OCI-LY1 (cell line): Measurements from ENCODE around the gene SMYD3.

Source experiments
- H2AFZ ChIP-seq: fragments of 200-600 bp; sonication (generic), shearing (Covaris generic); 2 replicates; pipeline ENCODE4 v1.6.0; 2014; ENCODE audit warnings: antibody characterized with exemption, mild to moderate bottlenecking, low read length
- H3F3A ChIP-seq: fragments of 200-600 bp; sonication (generic), shearing (Covaris generic); 2 replicates; pipeline ENCODE4 v1.6.0; 2014; ENCODE audit warnings: mild to moderate bottlenecking, antibody characterized with exemption, low read length, moderate library complexity; ENCODE audit not compliant: insufficient read depth
- H3K27ac ChIP-seq: fragments of 200-600 bp; sonication (generic); 2 replicates; pipeline ENCODE4 v1.5.1; 2014; ENCODE audit warnings: low read length, mixed run types, mild to moderate bottlenecking, low read depth; ENCODE audit not compliant: poor library complexity, severe bottlenecking
- H3K27me3 ChIP-seq: fragments of 200-600 bp; sonication (generic); 2 replicates; pipeline ENCODE4 v1.6.0; 2014; ENCODE audit warnings: antibody characterized with exemption, mild to moderate bottlenecking, low read length, moderate library complexity; ENCODE audit not compliant: insufficient read depth
- H3K36me3 ChIP-seq: fragments of 200-600 bp; sonication (generic); 2 replicates; pipeline ENCODE4 v1.6.1; 2014; ENCODE audit warnings: mild to moderate bottlenecking, antibody characterized with exemption, low read length, moderate library complexity, mixed read lengths; ENCODE audit not compliant: insufficient read depth
- H3K4me1 ChIP-seq: fragments of 200-600 bp; sonication (generic); 2 replicates; pipeline ENCODE4 v1.5.1; 2014; ENCODE audit warnings: mild to moderate bottlenecking, low read length, moderate library complexity; ENCODE audit not compliant: insufficient read depth, severe bottlenecking
- H3K4me2 ChIP-seq: fragments of 200-600 bp; sonication (generic), shearing (Covaris generic); 2 replicates; pipeline ENCODE4 v1.6.1; 2014; ENCODE audit warnings: low read length
- H3K4me3 ChIP-seq: fragments of 200-600 bp; sonication (generic); 2 replicates; pipeline ENCODE4 v1.5.1; 2014; ENCODE audit warnings: low read length, low read depth, mild to moderate bottlenecking, mixed read lengths; ENCODE audit not compliant: poor library complexity, severe bottlenecking
- H3K79me2 ChIP-seq: fragments of 200-600 bp; shearing (Covaris generic); 2 replicates; pipeline ENCODE4 v1.6.1; 2016; ENCODE audit warnings: mixed run types, low read length, mixed read lengths; ENCODE audit not compliant: insufficient read depth
- H3K9ac ChIP-seq: fragments of 200-600 bp; sonication (generic), shearing (Covaris generic); 2 replicates; pipeline ENCODE4 v1.6.1; 2014; ENCODE audit warnings: mild to moderate bottlenecking, low read length, mixed read lengths
- H3K9me2 ChIP-seq: fragments of 200-600 bp; sonication (generic), shearing (Covaris generic); 2 replicates; pipeline ENCODE4 v1.6.1; 2014; ENCODE audit warnings: low read depth, mild to moderate bottlenecking, low read length, mixed read lengths
- H3K9me3 ChIP-seq: fragments of 200-600 bp; shearing (Covaris generic); 2 replicates; pipeline ENCODE4 v1.6.1; 2014; ENCODE audit warnings: low read length, mixed read lengths
- H4K20me1 ChIP-seq: fragments of 200-600 bp; sonication (generic), shearing (Covaris generic); 2 replicates; pipeline ENCODE4 v1.6.0; 2016; ENCODE audit warnings: mild to moderate bottlenecking, low read length; ENCODE audit not compliant: insufficient read depth
- CTCF ChIP-seq: fragments of 200-600 bp; sonication (generic), shearing (Covaris generic); IDR thresholded peaks from 2 replicates; pipeline ENCODE4 v1.5.1; 2017; ENCODE audit warnings: mild to moderate bottlenecking, antibody characterized with exemption, low read length, moderate library complexity, mixed read lengths
- EZH2 ChIP-seq: fragments of 200-600 bp; sonication (generic), shearing (Covaris generic); IDR thresholded peaks from 2 replicates; pipeline ENCODE4 v1.8.0; 2017; ENCODE audit warnings: borderline replicate concordance, mixed run types, mild to moderate bottlenecking, antibody characterized with exemption, low read length, moderate library complexity, mixed read lengths

SMYD3 gene

GRCh38 chr1:246534114-246534513 lies 27.0 kb upstream of the SMYD3 start:
- Histone ChIP-seq H3K9ac (no peak overlapping the region), H3F3A (no peaks in the 10 kb centered on the region), H3K9me2 (no peaks in the 10 kb centered on the region), H3K9me3 (peaks cover 9% of the 10 kb centered on the region; the same call in 1 of the 2 replicates), H3K4me2 (no peak overlapping the region), H4K20me1 (no peaks in the 10 kb centered on the region), H3K27me3 (peaks cover 7% of the 10 kb centered on the region; the same call in 1 of the 2 replicates), H2AFZ (no peak overlapping the region), H3K27ac (no peak overlapping the region), H3K79me2 (no peaks in the 10 kb centered on the region), H3K4me1 (no peaks in the 10 kb centered on the region), H3K4me3 (no peak overlapping the region), H3K36me3 (no peaks in the 10 kb centered on the region; the same call in 1 of the 2 replicates)
- TF ChIP-seq CTCF (no peak), EZH2 (no peak)

GRCh38 chr1:246533371-246533905 lies 26.4 kb upstream of the SMYD3 start:
- TF ChIP-seq EZH2 (no peak), CTCF (no peak)
- H3K4me3 ChIP-seq, result no peak overlapping the region

GRCh38 chr1:246532519-246532918 lies 25.4 kb upstream of the SMYD3 start:
- Histone ChIP-seq H3K79me2 (no peaks in the 10 kb centered on the region), H3K9me2 (no peaks in the 10 kb centered on the region), H3F3A (no peaks in the 10 kb centered on the region), H2AFZ (no peak overlapping the region), H3K27me3 (peaks cover 7% of the 10 kb centered on the region; the same call in 1 of the 2 replicates), H4K20me1 (no peaks in the 10 kb centered on the region), H3K36me3 (no peaks in the 10 kb centered on the region; the same call in 1 of the 2 replicates), H3K4me2 (no peak overlapping the region), H3K9ac (no peak overlapping the region), H3K9me3 (peaks cover 9% of the 10 kb centered on the region; the same call in 1 of the 2 replicates), H3K4me1 (peaks cover 5% of the 10 kb centered on the region), H3K27ac (no peak overlapping the region), H3K4me3 (no peak overlapping the region)
- TF ChIP-seq CTCF, result no peak
- TF ChIP-seq EZH2, result no peak

More at GRCh38 chr1:246533371-246533905, 26.4 kb upstream of the SMYD3 start:
- peaks cover 9% of the 10 kb centered on the region; the same call in 1 of the 2 replicates for H3K9me3 ChIP-seq
- no peak overlapping the region for H3K4me2 ChIP-seq
- no peaks in the 10 kb centered on the region for H4K20me1 ChIP-seq
- H3K4me1 ChIP-seq, result no peaks in the 10 kb centered on the region
- no peak overlapping the region for H3K9ac ChIP-seq
- H3F3A ChIP-seq, result no peaks in the 10 kb centered on the region
- H3K9me2 ChIP-seq, result no peaks in the 10 kb centered on the region
- H3K79me2 ChIP-seq, result no peaks in the 10 kb centered on the region
- no peak overlapping the region for H3K27ac ChIP-seq
- H2AFZ ChIP-seq, result no peak overlapping the region
- no peaks in the 10 kb centered on the region; the same call in 1 of the 2 replicates for H3K36me3 ChIP-seq
- H3K27me3 ChIP-seq, result peaks cover 7% of the 10 kb centered on the region; the same call in 1 of the 2 replicates
